Mucosa of gallbladder (tissue), 1 donor: ENCODE data around the gene RAP1GAP2. TPM values are rescaled to one million over a fixed set of nuclear protein-coding genes. Genes with fewer than 3 reads are reported as not detected.
"Not testable (repeated sequence)": the region's sequence is repeated elsewhere in the genome, so short reads cannot be mapped to it uniquely, and the experiment has no call there.

Experiments used
- DNase-seq: peaks from one replicate; pipeline ENCODE4 v3.0.0-alpha.2; 2020; ENCODE audit warnings: low spot score
- total RNA-seq: library from RNA; stranded (reverse); gene quantifications from one replicate; pipeline ENCODE4 v1.2.1, GENCODE V29; 2021
- donor health status: DM: no; HTN: no; CAD: no.

RAP1GAP2 gene
- total RNA-seq, 1 donor from 2014 or later: 32.8 TPM

- no peak for DNase-seq
These were observed 87.4 kb downstream of the RAP1GAP2 start for GRCh38 chr17:2883544-2884213.

DNA sequence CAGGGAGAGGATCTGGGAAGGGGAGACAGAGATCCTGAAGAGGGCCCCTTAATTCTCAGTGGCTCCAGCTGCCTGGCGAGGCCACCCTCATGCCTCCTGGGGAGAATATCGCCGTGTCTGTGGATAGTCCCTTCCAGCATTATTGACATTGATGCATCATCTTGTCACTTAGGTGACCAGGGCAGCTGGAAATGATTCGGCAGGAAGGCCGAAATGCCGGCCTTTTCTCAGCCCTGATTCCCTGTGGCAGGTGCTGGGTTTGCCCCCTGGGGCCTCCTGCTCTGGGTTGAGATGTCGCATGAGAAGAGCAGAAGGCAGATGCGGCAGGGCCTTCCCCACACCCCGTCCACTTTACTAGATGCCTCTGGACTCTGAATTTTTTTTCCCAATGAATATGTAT, 89.5 kb downstream of the RAP1GAP2 start:
- DNase-seq: no peak

- DNase-seq: no peak
These were observed 92.1 kb downstream of the RAP1GAP2 start for GRCh38 chr17:2888326-2888725.

DNA sequence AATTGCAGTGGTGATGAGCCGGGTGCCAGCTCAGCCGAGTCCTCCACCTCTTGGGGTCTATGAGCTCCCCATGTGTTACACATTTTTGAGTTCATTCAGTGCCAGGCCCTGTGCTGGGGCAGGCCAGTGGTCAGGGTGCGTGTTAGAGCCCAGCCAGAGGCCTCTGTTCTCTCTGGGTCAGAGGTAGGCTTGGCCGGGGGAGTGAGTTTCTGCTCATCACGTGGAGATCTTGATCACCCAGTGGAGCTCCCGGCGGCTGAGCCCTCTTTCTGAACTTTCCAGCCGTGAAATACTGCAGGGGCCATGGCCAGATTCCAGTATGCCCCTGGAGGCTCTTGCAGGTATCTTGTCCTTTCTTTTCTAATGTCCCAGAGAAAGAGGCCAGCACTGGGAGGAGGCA, 93.0 kb downstream of the RAP1GAP2 start:
- DNase-seq: no peak

GRCh38 chr17:2890778-2891177, 94.5 kb downstream of the RAP1GAP2 start:
- DNase-seq: not testable (repeated sequence)

- peak; percentile 50 for DNase-seq
These were observed 96.2 kb downstream of the RAP1GAP2 start for GRCh38 chr17:2892305-2892971.

DNA sequence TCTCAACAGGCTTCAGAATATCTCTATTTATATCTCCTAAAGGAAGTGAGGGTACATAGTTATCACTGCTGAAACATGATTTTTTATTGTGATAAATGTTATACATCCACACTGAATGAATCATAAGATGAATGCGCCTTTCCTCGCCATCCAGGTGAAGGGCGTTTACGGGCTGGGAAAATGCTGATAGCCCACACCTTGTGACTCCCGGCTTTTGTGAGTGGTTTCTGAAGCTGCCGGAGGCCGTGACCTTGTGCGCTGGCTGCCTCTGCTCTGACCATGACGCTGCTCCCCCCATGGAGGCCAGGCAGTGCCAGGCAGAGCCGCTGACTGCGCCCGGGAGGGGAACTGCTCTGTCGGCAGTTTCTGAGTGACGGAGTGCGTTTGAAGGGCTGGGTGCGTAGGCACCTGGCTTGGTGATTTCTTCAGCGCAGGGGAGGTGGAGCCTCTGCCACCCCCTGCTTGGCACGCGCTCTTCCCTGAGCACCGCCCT, 97.2 kb downstream of the RAP1GAP2 start:
- peak; percentile 61 for DNase-seq

DNA sequence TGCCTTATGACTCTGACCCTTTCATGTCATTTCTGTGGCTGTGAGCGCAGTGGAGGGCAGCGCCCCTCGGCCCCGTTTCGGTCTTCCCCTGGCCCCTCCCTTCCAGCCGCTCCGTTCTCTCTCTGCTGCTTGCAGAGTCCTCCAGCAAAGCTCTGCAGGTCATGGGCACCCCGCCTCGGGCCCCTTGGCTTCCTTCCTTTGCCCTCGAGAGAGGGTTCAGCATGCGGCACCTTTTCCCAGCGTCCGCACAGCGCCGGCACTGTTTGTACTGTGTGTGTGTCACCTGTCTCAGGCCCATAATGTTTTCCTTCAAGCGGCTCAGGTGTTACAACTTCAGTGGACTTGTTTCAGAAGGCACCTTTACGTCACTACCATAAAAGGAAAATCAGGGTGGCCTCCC, 98.5 kb downstream of the RAP1GAP2 start:
- no peak for DNase-seq

DNA sequence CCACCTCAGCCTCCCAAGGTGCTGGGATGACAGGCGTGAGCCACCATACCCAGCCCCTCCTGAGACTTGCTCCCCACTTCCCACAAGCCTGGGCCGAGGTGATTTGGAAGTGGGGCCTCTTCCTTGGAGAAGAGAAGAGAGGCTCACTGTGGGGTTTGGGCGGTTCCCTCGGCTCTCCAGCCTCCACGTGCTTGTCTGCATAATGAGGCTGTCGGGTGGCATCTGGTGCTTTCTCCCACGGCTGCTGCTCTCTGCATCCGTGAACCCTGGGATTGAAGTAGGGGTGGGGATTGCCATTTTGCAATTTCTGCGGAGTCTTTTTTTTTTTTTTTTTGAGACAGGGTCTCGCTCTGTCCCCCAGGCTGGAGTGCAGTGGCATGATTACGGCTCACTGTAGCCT, 101.4 kb downstream of the RAP1GAP2 start:
- DNase-seq: no peak

GRCh38 chr17:2898255-2898926, 102.2 kb downstream of the RAP1GAP2 start:
- no peak for DNase-seq

GRCh38 chr17:2899906-2900305, 103.7 kb downstream of the RAP1GAP2 start:
- DNase-seq: no peak

- no peak for DNase-seq
These were observed 104.6 kb downstream of the RAP1GAP2 start for GRCh38 chr17:2900842-2901241.

GRCh38 chr17:2901582-2901981, 105.3 kb downstream of the RAP1GAP2 start:
- no peak for DNase-seq

DNA sequence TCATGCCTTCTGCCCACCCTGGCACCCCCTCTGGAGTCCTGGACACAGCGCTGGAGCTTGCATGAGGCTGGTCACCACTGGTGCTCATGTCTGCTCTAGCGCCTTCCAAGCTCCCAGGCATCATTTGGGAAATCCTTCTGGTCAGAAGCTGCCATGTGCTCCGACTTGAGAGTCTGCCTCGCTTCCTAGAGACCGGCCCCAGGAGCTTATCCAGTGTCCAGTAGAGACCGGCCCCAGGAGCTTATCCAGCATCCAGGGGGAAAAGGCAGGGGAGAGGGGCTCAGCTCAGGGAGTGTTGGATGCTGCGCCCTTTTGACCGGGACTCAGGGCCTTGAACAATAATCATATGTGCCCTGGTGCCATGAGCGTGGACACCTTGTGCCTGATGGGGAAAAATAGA, 106.3 kb downstream of the RAP1GAP2 start:
- no peak for DNase-seq

GRCh38 chr17:2903193-2903974, 107.1 kb downstream of the RAP1GAP2 start:
- no peak for DNase-seq

- DNase-seq: peak; percentile 13
These were observed 107.9 kb downstream of the RAP1GAP2 start for GRCh38 chr17:2904135-2904534.

DNA sequence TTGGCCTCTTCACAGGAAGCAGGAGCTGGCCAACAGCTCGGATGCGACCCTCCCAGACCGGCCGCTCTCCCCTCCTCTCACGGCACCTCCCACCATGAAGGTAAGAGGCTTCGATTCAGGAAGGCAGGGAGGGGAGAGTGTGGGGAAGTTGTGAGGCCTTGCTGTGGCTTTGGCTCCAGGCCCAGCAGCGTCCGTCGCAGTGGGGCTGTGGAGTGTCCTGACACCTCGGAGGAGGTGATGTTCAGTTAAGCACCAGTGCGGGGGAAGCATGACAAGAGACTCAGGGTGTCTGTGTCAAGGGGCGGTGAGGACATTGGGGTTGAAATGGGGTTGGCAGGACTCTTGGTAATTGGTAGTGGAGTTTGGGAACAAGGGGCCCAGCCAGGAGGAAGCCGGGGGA, 109.0 kb downstream of the RAP1GAP2 start:
- DNase-seq: no peak

GRCh38 chr17:2905696-2906501, 109.7 kb downstream of the RAP1GAP2 start:
- no peak for DNase-seq

- no peak for DNase-seq
These were observed 110.7 kb downstream of the RAP1GAP2 start for GRCh38 chr17:2906901-2907300.

GRCh38 chr17:2909175-2909845, 113.1 kb downstream of the RAP1GAP2 start:
- DNase-seq: no peak

- DNase-seq: no peak
These were observed 113.6 kb downstream of the RAP1GAP2 start for GRCh38 chr17:2909846-2910234.
